Measurements from ENCODE around the gene ERCC6.
A peak's percentile ranks its signal among the peaks of the same experiment; 100 is the strongest.

ERCC6 gene

DNA sequence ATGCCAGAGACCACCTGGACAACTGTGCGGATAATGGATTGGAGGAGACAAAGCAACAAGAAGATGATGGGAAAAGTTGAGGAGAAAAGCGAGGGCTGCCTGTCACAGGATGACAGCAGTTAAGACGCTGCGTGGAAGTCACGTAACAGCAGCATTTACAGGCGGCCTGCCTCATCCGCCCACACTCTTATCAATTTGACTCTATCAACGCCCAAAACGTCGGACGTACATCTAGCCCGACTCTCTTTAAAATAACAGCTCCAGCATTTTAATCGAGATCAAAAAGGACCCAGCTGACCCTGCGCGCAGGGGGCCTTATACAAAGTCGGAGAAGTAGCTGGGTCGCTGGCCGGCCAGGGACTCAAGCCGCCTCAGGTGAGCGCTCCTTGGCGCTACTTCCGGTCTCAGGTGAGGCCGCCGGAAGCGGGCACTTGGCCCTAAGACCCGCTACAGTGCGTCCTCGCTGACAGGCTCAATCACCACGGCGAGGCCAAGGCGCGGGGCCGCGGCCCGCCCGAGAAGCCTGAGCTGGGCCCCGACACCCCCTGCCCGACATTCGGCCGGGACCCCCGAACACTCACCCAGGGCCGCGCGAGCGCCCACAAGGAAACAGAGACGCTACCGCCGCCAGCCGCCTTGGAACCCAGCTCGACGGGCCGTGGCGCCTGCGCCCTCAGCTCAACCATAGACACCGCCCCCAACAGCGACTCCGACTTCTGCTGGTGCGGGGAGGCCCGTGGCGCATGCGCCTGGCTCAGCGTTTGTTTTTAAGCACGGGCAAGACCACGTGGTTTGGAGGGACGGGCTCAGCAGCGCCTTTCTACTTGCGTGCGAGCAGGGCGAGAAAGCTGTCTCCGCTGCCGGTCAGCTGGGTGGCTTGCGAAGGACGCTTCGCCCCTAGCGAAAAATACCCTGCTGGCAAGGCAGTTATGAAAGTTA lies at the start of gene ERCC6:
Gene ERCC6, minus strand, starts transcription at position 741 of the 939 bp plus-strand sequence.
- peak; percentile 74 to 98 (median 95) for DNase-seq

DNA sequence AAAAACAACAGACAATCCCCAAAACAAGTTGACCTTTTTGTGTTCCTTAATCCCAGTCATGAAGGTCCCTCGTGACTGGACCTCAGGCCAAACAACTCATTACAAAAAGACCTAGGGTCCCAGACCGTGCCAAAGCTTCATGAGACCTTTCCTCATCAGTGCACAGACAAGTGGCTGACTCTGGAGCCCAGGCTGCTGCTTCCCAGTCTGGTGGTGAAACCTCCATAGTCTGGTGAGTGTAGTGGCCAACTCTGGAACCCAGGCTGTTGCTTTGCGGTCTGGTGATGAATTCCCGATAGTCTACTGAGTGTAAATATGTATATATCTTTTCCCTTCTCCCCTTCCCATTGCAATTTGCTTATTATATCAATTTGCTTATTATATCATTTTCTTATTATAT lies 49.1 kb upstream of the ERCC6 start:
- no peak for DNase-seq

- DNase-seq: no peak
Observed at GRCh38 chr10:49585387-49585786, 46.5 kb upstream of the ERCC6 start.

GRCh38 chr10:49579621-49580020 lies 40.7 kb upstream of the ERCC6 start:
- no peak for DNase-seq

DNA sequence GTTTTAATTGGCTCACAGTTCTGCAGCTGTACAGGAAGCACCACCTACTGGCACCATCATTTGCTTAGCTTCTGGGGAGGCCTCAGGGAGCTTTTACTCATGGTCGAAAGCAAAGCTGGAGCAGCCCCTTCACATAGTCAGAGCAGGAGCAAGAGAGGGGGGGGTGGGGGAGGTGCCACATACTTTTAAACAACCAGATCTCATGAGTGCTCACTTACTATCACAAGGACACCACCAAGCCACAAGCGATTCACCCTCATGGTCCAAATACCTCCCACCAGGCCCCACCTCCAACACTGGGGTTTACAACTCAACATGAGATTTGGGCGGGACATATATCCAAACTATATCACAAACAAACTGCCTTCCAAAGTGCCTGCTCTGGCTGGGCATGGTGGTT lies 39.5 kb upstream of the ERCC6 start:
- no peak for DNase-seq

DNA sequence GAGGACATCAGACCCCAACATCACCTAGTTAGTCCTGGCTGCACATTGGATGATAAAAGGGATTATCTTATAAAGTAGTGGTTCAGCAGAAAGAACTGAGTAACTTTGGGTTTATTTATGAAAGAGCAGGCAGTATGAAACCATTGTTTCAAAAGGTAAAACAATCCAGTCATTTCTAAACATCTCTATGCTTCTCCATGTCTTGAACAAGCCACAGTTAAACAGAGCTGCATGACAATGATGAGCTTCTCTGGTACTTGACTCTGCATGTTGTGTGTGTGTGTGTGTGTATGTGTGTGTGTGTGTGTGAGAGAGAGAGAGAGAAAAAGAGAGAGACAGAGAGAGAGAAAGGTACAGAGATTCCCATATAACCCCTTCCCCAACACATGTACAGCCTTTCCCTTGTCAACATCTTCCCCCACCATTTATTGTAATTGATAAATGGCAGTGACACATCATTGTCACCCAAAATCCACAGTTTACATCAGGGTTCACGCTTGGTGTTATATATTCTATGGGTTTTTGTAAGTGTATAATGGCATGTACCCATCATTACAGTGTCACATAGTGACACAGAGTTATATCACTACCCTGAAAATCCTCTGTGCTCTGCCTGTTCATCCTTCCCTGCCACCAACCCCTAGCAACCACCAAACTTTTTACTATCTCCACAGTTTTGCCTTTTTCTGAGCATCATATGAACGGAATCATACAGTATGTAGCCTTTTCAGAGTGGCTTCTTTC lies 38.4 kb upstream of the ERCC6 start:
- DNase-seq: no peak

GRCh38 chr10:49575489-49576072 lies 36.7 kb upstream of the ERCC6 start:
- DNase-seq: no peak

GRCh38 chr10:49572594-49573114 lies 33.7 kb upstream of the ERCC6 start:
- DNase-seq: no peak

- DNase-seq: no peak
Observed at GRCh38 chr10:49571388-49571787, 32.5 kb upstream of the ERCC6 start.

GRCh38 chr10:49569031-49569631 lies 30.2 kb upstream of the ERCC6 start:
- no peak for DNase-seq

DNA sequence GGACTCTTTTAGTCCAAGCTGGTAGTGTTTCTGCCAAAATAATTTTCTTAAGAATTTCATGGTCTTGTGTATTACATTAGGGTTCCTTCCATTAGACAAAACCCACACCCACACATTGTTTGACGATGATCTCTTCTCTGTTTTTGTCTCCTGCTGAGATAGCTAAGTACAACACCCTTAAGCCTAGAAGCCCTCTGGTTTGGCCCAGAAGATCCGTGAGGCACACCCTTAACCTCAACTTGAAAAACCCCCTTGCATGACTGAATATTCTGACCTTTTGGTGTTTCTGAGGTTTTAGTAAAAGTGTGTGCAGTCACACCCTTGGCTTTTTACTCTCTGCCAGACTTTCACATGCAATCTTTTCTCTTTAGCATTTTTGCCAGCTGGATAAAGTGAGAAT lies 29.3 kb upstream of the ERCC6 start:
- no peak for DNase-seq

- no peak for DNase-seq
Observed at GRCh38 chr10:49567810-49568209, 28.9 kb upstream of the ERCC6 start.

DNA sequence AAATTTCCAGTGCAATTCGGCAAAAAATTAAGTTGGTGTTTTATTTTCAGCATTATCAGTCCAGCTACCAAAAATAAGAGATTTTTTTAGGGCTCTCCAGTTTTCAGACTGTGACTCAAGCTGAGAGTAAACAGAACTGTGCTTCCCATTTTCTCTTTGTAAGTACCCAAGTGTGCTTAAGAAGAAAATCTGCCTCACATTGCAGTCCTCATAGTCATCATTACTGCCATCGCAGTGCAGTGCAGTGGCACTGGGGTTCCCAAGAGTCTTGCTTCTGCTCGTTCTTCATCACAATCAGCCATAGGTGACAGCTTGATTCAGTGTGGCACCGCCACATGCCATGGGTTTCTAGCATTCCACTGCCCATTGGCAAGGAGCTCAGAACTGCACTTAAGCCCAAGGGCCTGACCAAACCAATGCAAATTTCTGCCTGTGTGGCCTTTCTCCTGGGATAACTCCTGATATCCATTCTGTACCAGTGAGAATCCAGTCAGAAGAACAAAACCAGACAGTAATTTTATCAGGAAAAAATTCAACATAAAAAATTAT lies 25.6 kb upstream of the ERCC6 start:
- no peak for DNase-seq

DNA sequence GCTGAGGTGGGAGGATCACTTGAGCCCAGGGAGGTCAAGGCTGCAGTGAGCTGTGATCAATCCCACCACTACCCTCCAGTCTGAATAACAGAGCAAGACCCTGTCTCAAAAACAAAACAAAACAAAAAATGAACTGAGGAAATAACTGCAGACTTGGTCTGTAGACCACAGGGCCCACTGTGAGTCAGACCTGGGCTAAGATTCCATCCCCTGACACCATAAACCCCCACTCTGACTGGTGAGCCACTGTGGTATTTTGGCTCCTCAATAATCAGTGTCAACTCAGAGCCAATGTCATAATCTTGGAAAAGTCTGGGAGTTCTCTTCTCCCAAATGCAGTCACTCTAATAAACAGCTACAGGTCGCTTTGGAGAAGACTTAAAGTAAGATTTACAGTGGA lies 24.0 kb upstream of the ERCC6 start:
- no peak for DNase-seq

- no peak for DNase-seq
Observed at GRCh38 chr10:49560526-49560925, 21.6 kb upstream of the ERCC6 start.

DNA sequence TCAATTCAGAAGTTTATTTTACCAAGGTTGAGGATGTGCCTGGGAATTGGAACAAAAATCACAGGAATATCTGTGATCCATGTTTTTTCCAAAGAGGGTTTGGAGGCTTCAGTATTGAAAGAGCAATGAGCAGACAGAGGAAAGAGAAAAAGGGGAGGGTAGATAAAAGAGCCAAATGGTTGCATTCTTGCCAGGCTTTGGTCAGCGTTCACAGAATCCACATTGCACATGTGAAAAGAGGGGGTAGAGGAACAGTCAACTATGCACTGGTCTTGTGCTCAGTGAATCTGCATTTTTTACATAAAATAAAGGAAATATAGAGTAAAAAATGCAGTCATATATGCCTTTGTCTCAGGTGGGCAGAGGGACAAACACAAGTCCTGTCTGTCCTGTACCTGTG lies 20.6 kb upstream of the ERCC6 start:
- DNase-seq: no peak

GRCh38 chr10:49558190-49558589 lies 19.3 kb upstream of the ERCC6 start:
- no peak for DNase-seq

DNA sequence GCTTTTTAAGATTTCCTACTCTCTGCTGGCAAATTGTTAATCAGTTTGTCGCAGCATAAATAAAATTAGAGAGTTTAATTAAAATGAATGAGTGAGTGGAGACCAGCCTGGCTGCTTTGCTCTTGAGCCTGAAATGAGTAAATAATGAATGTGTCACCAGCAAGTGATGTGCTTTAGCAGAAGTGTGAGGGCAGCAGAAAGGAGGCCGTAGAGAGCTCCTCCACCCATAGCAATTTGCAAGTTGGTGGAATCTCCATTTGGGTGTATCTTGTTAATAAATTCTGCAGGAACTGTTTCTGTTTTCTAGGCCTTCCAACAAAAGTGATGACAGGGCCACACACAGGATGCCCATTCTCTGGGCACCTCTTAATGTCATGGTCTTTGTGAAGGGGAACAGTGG lies 18.8 kb upstream of the ERCC6 start:
- DNase-seq: no peak

DNA sequence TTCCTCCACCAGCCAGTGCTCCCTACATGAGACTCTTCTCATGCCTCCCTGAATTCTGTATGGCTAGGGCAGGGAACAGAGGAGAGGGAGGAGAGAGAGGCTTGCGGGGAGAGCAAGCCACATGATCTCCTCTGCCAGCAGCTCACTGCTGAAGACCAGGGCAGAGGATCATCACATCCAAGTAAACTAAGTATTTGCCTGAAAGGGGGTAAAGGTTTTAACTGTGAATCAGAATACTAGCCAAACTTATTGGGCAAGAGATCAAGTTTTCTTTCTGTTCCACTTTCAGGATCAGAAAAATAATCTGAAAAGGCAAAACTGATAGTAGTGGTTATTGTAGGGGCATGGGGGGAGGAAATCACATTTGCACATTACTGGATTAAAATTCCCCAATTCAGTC lies 17.8 kb upstream of the ERCC6 start:
- no peak for DNase-seq

- no peak for DNase-seq
Observed at GRCh38 chr10:49552277-49552676, 13.4 kb upstream of the ERCC6 start.

DNA sequence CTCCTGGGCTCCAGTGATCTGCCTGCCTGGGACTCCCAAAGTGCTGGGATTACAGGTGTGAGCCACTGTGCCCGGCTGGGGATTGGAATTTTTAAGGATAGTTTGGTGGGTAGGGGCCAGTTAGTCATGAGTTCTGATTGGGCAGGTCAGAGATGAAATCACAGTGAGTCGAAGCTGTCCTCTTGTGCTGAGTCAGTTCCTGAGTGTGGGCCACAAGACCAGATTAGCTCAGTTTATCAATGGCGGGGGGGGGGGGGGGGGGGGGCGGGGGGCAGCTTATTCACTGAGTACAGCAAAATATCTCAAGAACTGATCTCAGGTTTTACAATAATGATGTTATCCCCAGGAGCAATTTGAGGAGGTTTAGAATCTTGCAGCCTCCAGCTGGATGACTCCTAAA lies 11.6 kb upstream of the ERCC6 start:
- DNase-seq: no peak

Data from hypothalamus (tissue), 51 donors.